Fibroblast of the aortic adventitia (primary cell): Measurements from ENCODE around the gene MRPS17. TPM values are rescaled to one million over a fixed set of nuclear protein-coding genes. Genes with fewer than 3 reads are reported as not detected.

Experiments
- DNase-seq: peaks from one replicate; pipeline ENCODE4 v3.0.0-alpha.2; 2010; ENCODE audit warnings: low read depth
- H3K4me3 ChIP-seq: 2 replicates; pipeline ENCODE4 v1.5.1; 2011; ENCODE audit warnings: low read depth, mild to moderate bottlenecking, control low read depth, low read length, moderate library complexity
- total RNA-seq: library from RNA; depleted of rRNA; stranded (reverse); fragments of >200 nt; gene quantifications from 2 replicates; pipeline ENCODE4 v1.2.3, GENCODE V29; 2012; ENCODE audit warnings: low replicate concordance
- TF ChIP-seq, protein P1 (sequence below): IDR thresholded peaks from 2 replicates; pipeline ENCODE4 v1.5.1; 2011; ENCODE audit warnings: mild to moderate bottlenecking, low read length, control low read depth, inconsistent platforms; ENCODE audit not compliant: insufficient read depth

MRPS17 gene
- total RNA-seq = 9.0 and 15.8 TPM in 2 replicates

DNA sequence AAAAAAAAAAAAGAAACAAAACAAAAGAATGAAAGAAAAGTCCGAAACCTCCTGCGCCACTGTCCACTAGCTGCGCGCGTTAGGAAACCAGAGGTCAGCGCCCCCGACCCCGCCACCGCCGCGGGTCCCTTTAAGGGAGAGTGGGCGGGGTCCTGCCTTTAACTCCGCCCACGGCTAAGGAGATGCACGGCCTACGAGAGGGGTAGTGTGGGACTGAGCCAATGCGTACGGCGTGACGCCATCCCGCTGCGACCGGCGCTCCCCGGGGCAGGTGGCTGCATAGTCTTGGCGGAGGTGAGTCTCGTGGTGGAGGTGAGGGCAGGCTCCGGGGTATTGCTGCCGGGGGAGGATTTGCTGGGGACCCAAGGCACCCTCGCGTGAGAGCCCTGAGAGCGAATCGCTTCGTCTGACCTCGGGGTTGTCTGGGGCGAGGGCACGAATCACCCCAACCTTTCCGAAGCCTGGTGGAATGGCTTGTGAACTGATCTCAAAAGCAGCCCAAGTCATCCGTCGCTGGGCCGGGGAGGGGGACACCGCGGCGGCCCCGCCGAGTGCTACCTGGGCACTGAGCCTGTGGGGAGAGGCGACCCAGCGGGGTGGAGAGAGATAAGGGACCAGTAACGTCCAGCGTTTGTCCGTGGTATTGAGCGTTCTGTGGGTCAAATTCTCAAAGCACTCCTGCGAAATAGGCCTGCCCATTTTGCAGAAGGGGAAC is at the start of gene MRPS17:
Gene MRPS17 (plus strand): TSS at position 241 of the 715 bp plus-strand sequence. CDS start 1,319 bp downstream, outside the sequence.
- TF ChIP-seq, protein P1, sequence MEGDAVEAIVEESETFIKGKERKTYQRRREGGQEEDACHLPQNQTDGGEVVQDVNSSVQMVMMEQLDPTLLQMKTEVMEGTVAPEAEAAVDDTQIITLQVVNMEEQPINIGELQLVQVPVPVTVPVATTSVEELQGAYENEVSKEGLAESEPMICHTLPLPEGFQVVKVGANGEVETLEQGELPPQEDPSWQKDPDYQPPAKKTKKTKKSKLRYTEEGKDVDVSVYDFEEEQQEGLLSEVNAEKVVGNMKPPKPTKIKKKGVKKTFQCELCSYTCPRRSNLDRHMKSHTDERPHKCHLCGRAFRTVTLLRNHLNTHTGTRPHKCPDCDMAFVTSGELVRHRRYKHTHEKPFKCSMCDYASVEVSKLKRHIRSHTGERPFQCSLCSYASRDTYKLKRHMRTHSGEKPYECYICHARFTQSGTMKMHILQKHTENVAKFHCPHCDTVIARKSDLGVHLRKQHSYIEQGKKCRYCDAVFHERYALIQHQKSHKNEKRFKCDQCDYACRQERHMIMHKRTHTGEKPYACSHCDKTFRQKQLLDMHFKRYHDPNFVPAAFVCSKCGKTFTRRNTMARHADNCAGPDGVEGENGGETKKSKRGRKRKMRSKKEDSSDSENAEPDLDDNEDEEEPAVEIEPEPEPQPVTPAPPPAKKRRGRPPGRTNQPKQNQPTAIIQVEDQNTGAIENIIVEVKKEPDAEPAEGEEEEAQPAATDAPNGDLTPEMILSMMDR = no peak
- peak within 1 kb of the TSS; percentile 98 for H3K4me3 ChIP-seq
- peak; percentile 80 for DNase-seq

DNA sequence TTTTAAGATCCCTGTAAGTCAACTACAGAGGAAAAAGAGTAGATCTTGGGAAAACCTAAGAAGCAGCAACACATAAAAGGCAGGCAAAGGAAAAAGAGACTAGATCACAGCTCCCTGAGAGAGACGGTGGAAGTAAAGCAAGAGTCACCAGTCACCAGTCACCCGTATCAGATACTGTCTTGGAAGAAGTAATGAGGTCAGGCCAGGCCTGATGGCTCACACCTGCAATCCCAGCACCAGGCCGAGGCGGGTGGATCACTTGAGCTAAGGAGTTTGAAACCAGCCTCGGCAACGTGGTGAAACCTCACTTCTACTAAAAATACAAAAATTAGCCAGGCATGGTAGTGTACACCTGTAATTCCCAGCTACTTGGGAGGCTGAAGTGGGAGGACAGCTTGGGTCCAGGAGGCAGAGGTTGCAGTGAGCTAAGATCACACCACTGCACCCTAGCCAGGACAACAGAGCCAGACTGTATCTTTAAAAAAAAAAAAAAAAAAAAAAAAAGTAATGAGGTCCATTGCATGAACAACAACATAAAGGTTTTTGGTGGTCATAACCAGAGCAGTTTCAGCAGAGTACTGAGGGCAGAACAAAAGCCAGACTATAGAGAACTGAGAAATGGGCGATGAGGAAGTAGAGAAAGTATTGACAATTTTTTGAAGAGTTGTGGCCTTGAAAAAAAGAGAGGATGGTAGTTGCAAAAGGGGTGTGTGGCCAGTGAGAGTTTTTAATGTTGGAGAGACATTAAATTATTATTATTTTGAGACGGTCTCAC is 47.5 kb upstream of the MRPS17 start:
- DNase-seq = no peak
- no peak overlapping the region for H3K4me3 ChIP-seq
- TF ChIP-seq, protein P1 = no peak

DNA sequence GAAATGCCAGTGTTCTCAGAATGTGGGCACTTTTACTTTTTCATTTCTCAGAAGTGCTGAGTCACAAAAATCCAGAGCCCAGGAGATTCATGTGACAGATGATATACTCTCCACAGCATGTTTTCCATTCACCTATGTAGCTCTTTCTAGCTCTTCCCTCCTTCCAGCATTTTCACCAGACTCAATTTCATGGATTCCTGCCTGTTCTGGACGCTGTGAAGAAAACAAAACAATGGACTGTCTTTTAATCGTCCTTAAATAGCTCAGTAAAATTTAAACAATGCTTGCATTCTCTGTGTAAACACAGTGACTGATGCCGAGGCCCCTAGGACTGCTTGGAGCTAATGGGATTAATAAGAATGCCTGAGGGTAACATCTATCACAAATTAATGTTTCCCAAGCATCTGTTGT is 38.9 kb upstream of the MRPS17 start:
- no peak for DNase-seq
- TF ChIP-seq, protein P1 = no peak
- no peak overlapping the region for H3K4me3 ChIP-seq

DNA sequence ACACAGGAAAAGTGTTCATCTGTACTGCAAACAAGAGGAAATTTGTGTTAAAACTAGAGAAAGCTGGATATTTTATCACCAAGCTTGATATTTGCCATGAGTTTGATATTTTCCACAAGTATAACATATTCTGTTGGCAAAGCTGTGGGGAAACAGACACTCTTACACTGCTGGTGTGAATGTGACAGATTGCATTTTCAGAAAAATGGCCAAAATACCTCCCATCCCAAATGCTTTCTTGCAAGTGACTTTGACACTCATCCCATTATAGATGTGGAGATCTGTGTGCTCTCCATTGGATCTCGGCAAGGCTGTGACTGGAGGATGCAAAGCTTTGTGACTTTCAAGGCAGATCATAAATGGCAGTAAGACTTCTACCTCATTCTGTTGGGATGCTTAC is 33.9 kb upstream of the MRPS17 start:
- H3K4me3 ChIP-seq = no peak overlapping the region
- TF ChIP-seq, protein P1 = no peak
- no peak for DNase-seq

DNA sequence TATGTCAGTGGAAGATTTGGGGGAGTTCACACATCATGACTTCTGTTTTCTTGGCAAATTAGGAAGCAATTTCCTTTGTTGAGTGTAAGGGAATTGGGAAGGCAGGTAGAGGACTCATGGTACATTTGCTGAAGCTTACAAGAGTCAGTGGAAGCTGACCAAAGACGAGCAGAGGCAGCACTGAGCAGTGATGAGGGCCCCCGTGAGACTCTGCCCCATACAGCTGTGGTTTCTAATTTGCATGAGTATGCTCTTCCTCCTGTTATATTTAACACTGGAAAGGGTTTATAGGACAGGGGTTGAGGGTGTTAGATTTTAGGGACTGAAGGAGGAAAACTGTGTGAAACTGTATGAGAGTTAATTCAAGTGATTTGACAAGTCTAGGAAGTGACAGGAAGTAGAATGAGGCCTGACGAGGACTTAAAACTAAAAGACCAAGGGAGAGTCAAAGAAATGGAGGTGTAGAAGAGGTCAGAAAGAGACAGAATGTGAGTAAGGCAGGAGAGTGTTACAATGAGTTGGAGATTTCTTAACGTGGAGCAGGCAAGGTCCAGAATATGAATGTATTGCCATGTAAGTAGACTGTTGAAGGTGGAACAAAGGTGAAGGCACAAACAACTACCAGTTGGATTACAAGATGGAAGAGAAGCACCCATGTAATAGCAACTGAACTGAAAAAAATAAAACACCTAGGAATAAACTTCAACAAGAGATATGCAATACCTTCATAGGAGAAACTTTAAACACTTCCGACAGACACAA is 23.5 kb upstream of the MRPS17 start:
- H3K4me3 ChIP-seq = no peak overlapping the region
- no peak for DNase-seq
- TF ChIP-seq, protein P1 = no peak

DNA sequence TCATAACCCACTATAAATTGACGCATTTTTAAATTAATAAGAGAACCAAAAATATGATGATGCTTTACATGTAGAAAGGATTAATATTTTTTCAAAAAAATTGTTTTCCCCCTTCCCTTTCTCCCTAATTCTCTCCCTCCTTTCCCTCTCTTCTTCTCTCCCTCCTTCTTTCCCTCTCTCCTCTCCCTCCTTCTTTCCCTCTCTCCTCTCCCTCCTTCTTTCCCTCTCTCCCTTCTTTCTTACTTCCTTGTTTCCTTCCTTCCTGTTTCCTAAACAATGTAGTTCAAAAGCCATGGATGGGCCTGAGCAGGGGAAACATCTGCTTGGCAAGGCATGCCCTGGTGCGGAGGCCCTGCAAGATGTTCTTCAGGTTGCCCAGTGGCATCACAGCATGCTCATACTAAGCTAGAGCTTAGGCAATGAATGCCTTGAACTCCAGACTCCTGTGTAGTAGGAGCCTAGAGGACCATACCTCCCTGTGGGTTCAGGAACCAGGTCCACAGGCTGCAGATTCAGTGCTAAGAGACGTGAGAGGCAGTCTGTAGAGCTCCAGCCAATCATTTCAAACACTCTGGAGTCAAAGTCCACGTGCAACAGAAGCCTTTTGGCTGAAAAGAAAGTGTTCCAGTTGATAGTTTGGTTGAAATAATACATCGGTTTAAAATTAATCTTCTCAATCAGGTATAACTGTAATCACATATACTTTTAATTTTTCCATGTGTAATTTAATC is 20.1 kb upstream of the MRPS17 start:
- no peak for DNase-seq
- TF ChIP-seq, protein P1 = no peak
- H3K4me3 ChIP-seq = no peak overlapping the region
